ENCODE data around the gene PLXND1. TPM values are rescaled to one million over a fixed set of nuclear protein-coding genes. Genes with fewer than 3 reads are reported as not detected.

Gene PLXND1
- total RNA-seq, 4 donors from 2014 or later = 50.5 to 89.9 (median 76.6) TPM

DNA sequence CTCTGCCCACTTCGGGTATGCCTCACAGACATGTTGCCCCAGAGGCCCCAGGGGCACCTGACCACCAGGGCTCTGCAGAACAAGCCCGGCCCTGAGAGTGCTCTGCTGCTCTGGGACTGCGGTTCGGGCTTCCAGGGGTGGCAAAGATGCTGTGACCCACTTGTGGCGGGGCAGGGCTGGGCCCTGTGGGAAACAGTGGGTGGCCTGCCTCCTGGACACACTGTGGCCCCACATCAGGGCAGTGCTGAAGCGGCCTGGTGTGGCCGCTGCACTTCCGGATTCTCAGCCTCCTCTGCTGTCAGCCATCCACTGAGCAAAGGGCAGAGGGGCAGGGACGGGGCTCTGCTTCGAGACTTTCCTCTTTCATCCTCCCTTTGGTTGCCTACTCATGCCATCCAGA is 26.5 kb upstream of the PLXND1 start:
- DNase-seq (ENCODE audit: extremely low spot score) = no peak
- no peak overlapping the region for H3K4me3 ChIP-seq
- peaks cover 0 to 4% (median 0%) of the 10 kb centered on the region in 4 donors for H3K9me3 ChIP-seq
- 90% methylated on average over 7 of the region's 10 CpGs for WGBS
- peaks cover 6 to 9% (median 8%) of the 10 kb centered on the region in 4 donors for H3K4me1 ChIP-seq
- TF ChIP-seq EP300 (IDR thresholded peaks at IDR 0.05) (no peak), POLR2A (IDR thresholded peaks at IDR 0.05; ENCODE audit: low read depth) (no peak), CTCF (IDR thresholded peaks at IDR 0.05) (no peak), POLR2AphosphoS5 (IDR thresholded peaks at IDR 0.05) (no peak)
- intact Hi-C loops (cut with DNase I) = no loop called here
- no peaks in the 10 kb centered on the region for H3K36me3 ChIP-seq
- no peaks in the 10 kb centered on the region for H3K27me3 ChIP-seq
- H3K27ac ChIP-seq (replicated peaks in 1 of 4) = no peak overlapping the region

DNA sequence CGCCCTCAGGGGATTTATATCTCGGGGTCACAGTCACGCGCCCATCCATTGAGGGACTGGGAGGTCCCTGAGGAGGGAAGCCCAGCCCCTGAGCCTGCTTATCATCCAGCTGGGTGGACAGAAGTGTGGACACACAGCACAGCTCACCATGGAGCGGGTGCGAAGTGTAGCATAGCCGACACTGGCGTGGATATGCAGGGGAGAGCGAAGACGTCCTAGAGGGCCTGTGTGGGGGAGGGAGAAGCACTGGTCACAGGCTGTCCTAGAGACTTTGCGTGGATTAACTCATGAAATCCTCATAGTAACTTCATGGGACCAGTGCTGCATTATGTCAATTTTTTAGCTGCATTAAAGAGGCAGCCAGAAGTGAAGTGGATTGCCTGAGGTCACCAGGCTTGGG is 26.1 kb upstream of the PLXND1 start:
- Histone ChIP-seq H3K4me3 (no peak overlapping the region), H3K9me3 (peaks cover 0 to 4% (median 0%) of the 10 kb centered on the region in 4 donors), H3K36me3 (no peaks in the 10 kb centered on the region), H3K27me3 (no peaks in the 10 kb centered on the region), H3K27ac (replicated peaks in 1 of 4) (no peak overlapping the region), H3K4me1 (peaks cover 9 to 13% (median 12%) of the 10 kb centered on the region in 4 donors)
- intact Hi-C loops (cut with DNase I) = no loop called here
- DNase-seq (ENCODE audit: extremely low spot score) = no peak
- WGBS = 94% methylated on average over 8 of the region's 11 CpGs
- TF ChIP-seq POLR2A (IDR thresholded peaks at IDR 0.05; ENCODE audit: low read depth) (no peak), POLR2AphosphoS5 (IDR thresholded peaks at IDR 0.05) (no peak), EP300 (IDR thresholded peaks at IDR 0.05) (no peak), CTCF (IDR thresholded peaks at IDR 0.05) (no peak)

- intact Hi-C loops (cut with DNase I) = no loop called here
- H3K9me3 ChIP-seq = peaks cover 0 to 4% (median 0%) of the 10 kb centered on the region in 4 donors
- no peaks in the 10 kb centered on the region for H3K36me3 ChIP-seq
- no peaks in the 10 kb centered on the region for H3K27me3 ChIP-seq
- no peak overlapping the region for H3K27ac ChIP-seq (replicated peaks in 1 of 4)
- no peak for DNase-seq (ENCODE audit: extremely low spot score)
- no peak overlapping the region for H3K4me3 ChIP-seq
- TF ChIP-seq POLR2AphosphoS5 (IDR thresholded peaks at IDR 0.05) (no peak), POLR2A (IDR thresholded peaks at IDR 0.05; ENCODE audit: low read depth) (no peak), CTCF (IDR thresholded peaks at IDR 0.05) (no peak)
- peaks cover 14 to 18% (median 17%) of the 10 kb centered on the region in 4 donors for H3K4me1 ChIP-seq
- 86% methylated on average over 1 of the region's 9 CpGs for whole genome bisulfite sequencing
Observed at GRCh38 chr3:129632056-129632455, 25.6 kb upstream of the PLXND1 start.

GRCh38 chr3:129629011-129629410 is 22.5 kb upstream of the PLXND1 start:
- no peak for TF ChIP-seq POLR2AphosphoS5 (IDR thresholded peaks at IDR 0.05)
- no peak for TF ChIP-seq CTCF (IDR thresholded peaks at IDR 0.05)
- no peak for TF ChIP-seq POLR2A (IDR thresholded peaks at IDR 0.05; ENCODE audit: low read depth)
- no peak for TF ChIP-seq EP300 (IDR thresholded peaks at IDR 0.05)
- Histone ChIP-seq H3K36me3 (no peaks in the 10 kb centered on the region), H3K27me3 (no peaks in the 10 kb centered on the region), H3K9me3 (no peaks in the 10 kb centered on the region), H3K27ac (replicated peaks in 1 of 4) (peak overlapping the region in 1 of 4 donors; percentile 93), H3K4me1 (peaks cover 43 to 48% (median 46%) of the 10 kb centered on the region in 4 donors), H3K4me3 (no peak overlapping the region)
- WGBS = 82% methylated on average over 6 of the region's 6 CpGs
- intact Hi-C loops (cut with DNase I) = loop anchor here (5.0 kb wide), 1 partner anchor 198 kb away; no protein-coding TSS in a partner anchor
- DNase-seq (ENCODE audit: extremely low spot score) = no peak

- H3K27ac ChIP-seq (replicated peaks in 1 of 4) = peak overlapping the region; percentile 91 to 99 (median 92)
- H3K9me3 ChIP-seq = no peaks in the 10 kb centered on the region
- no peaks in the 10 kb centered on the region for H3K27me3 ChIP-seq
- 34% methylated on average over 9 of the region's 9 CpGs for WGBS
- intact Hi-C loops (cut with DNase I) = loop anchor here (5.0 kb wide), 1 partner anchor 199 kb away; no protein-coding TSS in a partner anchor
- no peak for TF ChIP-seq POLR2A (IDR thresholded peaks at IDR 0.05; ENCODE audit: low read depth)
- H3K4me3 ChIP-seq = peak overlapping the region; percentile 61 to 75 (median 68)
- H3K36me3 ChIP-seq = no peaks in the 10 kb centered on the region
- peaks cover 51 to 56% (median 55%) of the 10 kb centered on the region in 4 donors for H3K4me1 ChIP-seq
- no peak for DNase-seq (ENCODE audit: extremely low spot score)
Observed at GRCh38 chr3:129628169-129628522, 21.7 kb upstream of the PLXND1 start.
